Retinal pigment epithelial cell (primary cell): ENCODE data around the gene C8G.

Experiments
- DNase-seq: peaks from one replicate; pipeline ENCODE4 v3.0.0-alpha.2; 2010; ENCODE audit warnings: low read depth
- H3K4me3 ChIP-seq: 2 replicates; pipeline ENCODE4 v1.5.1; 2011; ENCODE audit warnings: mild to moderate bottlenecking, low read length, control low read depth, moderate library complexity
- TF ChIP-seq, protein P1 (sequence below): conservative IDR thresholded peaks from 2 replicates; pipeline ENCODE4 v1.5.1; 2011; ENCODE audit warnings: low read depth, low read length, control low read depth, inconsistent platforms

C8G gene

DNA sequence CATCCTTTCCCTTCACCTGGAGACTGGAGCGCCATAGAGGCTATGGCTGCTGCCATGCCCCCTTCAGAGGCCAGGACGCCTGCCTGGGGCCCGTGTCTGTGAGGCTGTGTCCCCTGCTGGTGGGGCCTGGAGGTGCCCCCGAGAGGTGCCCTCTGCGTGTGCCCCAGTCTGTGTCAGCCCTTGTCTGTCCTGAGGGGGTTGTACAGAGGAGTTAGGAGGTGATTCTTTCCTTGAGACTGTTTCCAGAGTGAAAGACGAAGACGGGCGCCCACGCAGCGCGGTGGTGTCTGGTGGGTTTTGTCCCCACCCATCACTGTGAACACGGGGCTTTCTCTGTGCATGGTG is 34.2 kb upstream of the C8G start:
- no peak overlapping the region for H3K4me3 ChIP-seq
- DNase-seq: no peak
- TF ChIP-seq, protein P1, sequence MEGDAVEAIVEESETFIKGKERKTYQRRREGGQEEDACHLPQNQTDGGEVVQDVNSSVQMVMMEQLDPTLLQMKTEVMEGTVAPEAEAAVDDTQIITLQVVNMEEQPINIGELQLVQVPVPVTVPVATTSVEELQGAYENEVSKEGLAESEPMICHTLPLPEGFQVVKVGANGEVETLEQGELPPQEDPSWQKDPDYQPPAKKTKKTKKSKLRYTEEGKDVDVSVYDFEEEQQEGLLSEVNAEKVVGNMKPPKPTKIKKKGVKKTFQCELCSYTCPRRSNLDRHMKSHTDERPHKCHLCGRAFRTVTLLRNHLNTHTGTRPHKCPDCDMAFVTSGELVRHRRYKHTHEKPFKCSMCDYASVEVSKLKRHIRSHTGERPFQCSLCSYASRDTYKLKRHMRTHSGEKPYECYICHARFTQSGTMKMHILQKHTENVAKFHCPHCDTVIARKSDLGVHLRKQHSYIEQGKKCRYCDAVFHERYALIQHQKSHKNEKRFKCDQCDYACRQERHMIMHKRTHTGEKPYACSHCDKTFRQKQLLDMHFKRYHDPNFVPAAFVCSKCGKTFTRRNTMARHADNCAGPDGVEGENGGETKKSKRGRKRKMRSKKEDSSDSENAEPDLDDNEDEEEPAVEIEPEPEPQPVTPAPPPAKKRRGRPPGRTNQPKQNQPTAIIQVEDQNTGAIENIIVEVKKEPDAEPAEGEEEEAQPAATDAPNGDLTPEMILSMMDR: peak; percentile 3

DNA sequence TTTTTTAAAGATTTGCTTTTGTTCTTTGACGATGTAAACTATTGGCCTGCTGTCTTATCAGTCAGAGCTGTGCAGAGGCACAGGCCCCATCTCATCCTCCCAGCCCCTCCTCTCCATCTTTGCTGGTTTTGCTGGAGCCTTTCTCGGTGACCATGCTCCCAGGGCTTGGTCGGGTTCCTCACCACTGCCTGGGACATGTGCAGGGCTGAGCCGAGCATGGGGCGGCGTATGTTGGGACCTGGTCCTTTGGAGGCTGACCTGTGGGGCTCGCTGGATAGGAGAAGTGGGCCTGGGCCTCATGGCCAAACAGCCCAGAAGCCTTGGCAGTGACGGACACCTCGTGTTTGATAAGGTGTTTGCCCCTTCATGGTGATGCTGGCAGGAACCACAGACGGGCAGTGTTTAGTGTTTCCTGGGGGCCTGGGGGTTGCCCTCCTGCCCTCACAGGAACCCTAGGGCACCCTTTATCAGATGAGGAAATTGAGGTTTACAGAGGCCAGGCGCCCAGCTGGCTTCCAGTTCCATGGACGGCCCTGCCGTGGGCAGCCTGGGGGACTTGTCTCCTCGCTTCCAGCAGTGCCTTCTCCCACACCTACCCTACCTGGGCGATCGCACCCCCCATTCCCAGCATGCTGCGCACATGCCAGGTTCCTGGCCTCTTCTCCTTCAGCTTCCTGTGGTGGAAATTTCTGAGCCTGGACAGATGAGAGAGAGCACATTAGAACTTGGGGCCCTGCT is 31.2 kb upstream of the C8G start:
- no peak overlapping the region for H3K4me3 ChIP-seq
- TF ChIP-seq, protein P1: no peak
- no peak for DNase-seq

DNA sequence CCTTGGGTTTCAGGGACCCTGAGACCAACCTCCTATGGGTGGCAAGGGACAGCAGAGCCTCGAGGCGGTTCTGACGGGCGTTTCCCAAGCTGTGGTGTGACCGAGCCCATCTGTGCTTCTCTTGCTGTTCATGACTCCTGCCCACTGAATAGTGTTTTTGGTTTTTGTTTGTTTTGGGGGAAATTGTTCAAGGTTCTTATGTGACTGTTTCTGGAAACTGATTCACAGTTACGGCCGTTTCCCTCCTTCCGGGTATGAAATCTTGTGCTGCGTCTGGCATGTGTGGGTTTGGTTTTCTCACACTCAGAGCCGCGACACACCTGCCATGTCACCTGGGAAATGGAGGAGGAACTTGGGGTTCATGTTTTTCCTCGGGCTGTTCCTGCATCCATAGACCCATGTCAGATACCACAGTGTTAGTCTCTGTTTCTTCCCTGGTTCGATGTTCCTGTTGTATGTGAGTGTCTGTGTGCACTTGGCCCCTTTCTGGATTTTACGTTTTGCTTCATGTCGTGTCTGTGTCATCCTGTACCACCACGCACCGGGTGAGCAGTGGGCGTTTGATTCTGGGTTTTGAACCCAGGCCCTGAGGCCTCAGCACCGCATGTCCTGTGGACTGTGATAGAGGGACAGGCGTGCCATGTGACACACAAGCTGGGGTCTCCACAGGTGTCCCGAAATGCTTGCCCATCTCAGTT is 29.3 kb upstream of the C8G start:
- TF ChIP-seq, protein P1: no peak
- no peak overlapping the region for H3K4me3 ChIP-seq
- no peak for DNase-seq

DNA sequence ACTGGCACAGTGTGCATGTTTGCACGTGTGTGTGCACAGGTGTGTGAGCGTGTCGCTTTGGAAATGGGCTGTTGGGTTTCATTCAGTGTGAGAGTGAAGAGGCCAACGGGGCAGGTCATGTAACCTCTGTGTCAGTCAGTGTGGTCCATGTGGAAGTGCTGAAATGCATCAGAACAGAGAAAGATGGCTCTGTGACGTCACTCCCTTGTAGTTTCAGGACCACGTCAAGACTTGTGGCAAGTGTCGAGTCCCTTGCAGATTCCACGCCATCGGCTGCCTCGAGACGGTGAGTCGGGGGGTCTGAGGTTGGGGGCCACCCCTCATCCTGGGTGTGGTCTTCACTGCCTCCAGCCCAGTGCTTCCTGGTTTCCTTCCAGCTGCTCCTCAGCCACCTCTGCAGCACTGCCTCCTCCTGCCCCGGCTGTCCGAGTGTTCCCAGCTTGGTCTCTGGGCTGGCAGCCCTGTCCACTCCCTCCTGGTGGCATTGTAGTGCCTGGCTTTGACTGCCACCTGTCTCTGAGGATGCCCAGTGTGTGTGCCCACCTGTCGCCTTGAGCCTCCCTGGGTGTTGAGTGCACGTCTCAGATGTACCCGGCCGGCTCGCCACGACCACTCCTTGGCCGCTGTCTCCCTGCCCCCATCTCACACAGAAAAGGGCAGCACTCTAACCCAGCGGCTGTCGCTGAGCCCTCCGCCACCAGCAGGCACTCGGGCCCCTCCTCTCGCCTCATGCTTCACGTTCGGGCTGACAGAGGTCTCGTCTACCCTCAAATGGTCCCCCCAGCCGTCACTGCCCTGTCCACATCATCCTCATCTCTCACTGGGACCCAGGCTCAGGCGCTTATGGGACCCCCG is 28.5 kb upstream of the C8G start:
- TF ChIP-seq, protein P1: no peak
- DNase-seq: no peak

DNA sequence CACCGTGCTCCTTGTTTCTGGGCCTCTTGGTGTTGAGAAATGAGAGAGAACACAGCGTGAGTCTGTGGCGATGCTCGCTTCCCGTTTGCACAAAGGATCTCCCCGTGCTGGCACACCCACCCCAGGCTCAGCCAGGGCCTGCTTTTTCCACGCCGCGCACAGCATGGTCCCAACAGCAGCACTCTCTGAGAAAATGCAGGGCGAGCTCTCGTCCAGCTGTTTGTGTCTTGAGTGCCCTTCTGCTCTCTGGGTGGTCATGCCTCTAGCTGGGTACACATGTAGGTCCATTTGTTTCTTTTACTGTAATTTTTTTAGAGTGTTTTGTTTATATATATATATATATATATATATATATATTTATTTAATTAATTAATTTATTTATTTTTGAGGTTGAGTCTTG is 27.1 kb upstream of the C8G start:
- TF ChIP-seq, protein P1: no peak
- DNase-seq: no peak
- no peak overlapping the region for H3K4me3 ChIP-seq

More for the DNA sequence above, 28.5 kb upstream of the C8G start:
- H3K4me3 ChIP-seq: no peak overlapping the region

DNA sequence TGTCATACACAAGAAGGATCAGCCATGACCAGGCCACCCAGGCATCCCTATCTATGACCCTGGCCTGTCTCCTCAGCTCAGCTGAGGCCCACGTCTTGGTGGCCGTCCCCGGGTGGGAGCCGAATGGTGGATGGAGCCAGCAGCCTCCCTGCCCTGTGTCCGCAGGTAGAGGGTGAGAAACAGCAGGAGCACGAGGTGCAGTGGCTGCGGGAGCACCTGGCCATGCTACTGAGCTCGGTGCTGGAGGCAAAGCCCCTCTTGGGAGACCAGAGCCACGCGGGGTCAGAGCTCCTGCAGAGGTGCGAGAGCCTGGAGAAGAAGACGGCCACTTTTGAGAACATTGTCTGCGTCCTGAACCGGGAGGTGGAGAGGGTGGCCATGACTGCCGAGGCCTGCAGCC is 25.0 kb upstream of the C8G start:
- no peak for DNase-seq
- H3K4me3 ChIP-seq: no peak overlapping the region
- TF ChIP-seq, protein P1: no peak
